HEK293 (cell line): Measurements from ENCODE around the gene PLA2G4D.

ENCODE experiments used
- CTCF ChIA-PET: fragments of 350-600 bp; formaldehyde crosslinking; extraction: SDS; loops from one replicate; lab custom pipeline; 2021; ENCODE audit warnings: antibody characterized with exemption; lab: Yijun Ruan, JAX
- POLR2A ChIA-PET: fragments of 300-600 bp; formaldehyde crosslinking; extraction: SDS; loops from one replicate; lab custom pipeline; 2020; ENCODE audit warnings: antibody characterized with exemption, inconsistent platforms; lab: Yijun Ruan, JAX
- H3K27ac ChIP-seq: fragments of 200-500 bp; sonication (Bioruptor generic); 2 replicates; pipeline ENCODE4 v1.5.1; 2014; ENCODE audit warnings: low read depth, low read length, control low read depth, inconsistent platforms; ENCODE audit errors: extremely low read depth
- H3K36me3 ChIP-seq, 2 experiments: fragments of 200-500 bp in 1 of 2; sonication (Bioruptor generic) in 1 of 2; 1 replicate in 1 of 2; 2 replicates in 1 of 2; pipeline ENCODE4 v1.5.1; 2014 to 2017; ENCODE audit warnings: inconsistent platforms in 2 of 2, low read length in 2 of 2; ENCODE audit not compliant: control insufficient read depth in 2 of 2, insufficient read depth in 1 of 2
- H3K4me1 ChIP-seq: fragments of 200-500 bp; sonication (Bioruptor generic); 2 replicates; pipeline ENCODE4 v1.5.1; 2014; ENCODE audit warnings: mild to moderate bottlenecking, low read length, inconsistent platforms; ENCODE audit not compliant: control insufficient read depth, insufficient read depth
- H3K4me3 ChIP-seq: 2 replicates; pipeline ENCODE4 v1.5.1; 2011; ENCODE audit warnings: low read depth, mild to moderate bottlenecking, control low read depth, low read length, moderate library complexity
- H3K9me3 ChIP-seq: fragments of 200-500 bp; sonication (Bioruptor generic); 2 replicates; pipeline ENCODE4 v1.5.1; 2014; ENCODE audit warnings: low read depth, low read length, inconsistent platforms; ENCODE audit not compliant: control insufficient read depth, insufficient read depth
- EGR2 ChIP-seq: fragments of 450-650 bp; formaldehyde crosslinking; IDR thresholded peaks from 2 replicates; pipeline ENCODE4 v1.5.1; 2016; ENCODE audit warnings: low read depth, missing biosample characterization, missing genetic modification characterization
- GFI1B ChIP-seq: fragments of 450-650 bp; formaldehyde crosslinking; IDR thresholded peaks from 2 replicates; pipeline ENCODE4 v1.5.1; 2016; ENCODE audit warnings: missing biosample characterization, missing genetic modification characterization
- KLF8 ChIP-seq: fragments of 450-650 bp; formaldehyde crosslinking; IDR thresholded peaks from 2 replicates; pipeline ENCODE4 v1.5.1; 2016; ENCODE audit warnings: missing biosample characterization, missing genetic modification characterization
- PRDM1 ChIP-seq: fragments of 450-650 bp; formaldehyde crosslinking; IDR thresholded peaks from 2 replicates; pipeline ENCODE4; 2016; ENCODE audit warnings: missing biosample characterization, missing genetic modification characterization
- SETDB1 ChIP-seq: IDR thresholded peaks from one replicate; pipeline ENCODE4 v1.6.1; 2017; ENCODE audit warnings: mild to moderate bottlenecking, low read length, moderate library complexity, mixed read lengths; ENCODE audit not compliant: insufficient read length
- ZBTB10 ChIP-seq: fragments of 450-650 bp; formaldehyde crosslinking; IDR thresholded peaks from 2 replicates; pipeline ENCODE4 v1.5.1; 2016; ENCODE audit warnings: missing biosample characterization, missing genetic modification characterization
- ZBTB20 ChIP-seq: fragments of 450-650 bp; formaldehyde crosslinking; IDR thresholded peaks from 2 replicates; pipeline ENCODE4 v1.5.1; 2016; ENCODE audit warnings: missing biosample characterization, missing genetic modification characterization
- ZBTB21 ChIP-seq: fragments of 450-650 bp; formaldehyde crosslinking; IDR thresholded peaks from 2 replicates; pipeline ENCODE4 v1.5.1; 2017; ENCODE audit warnings: missing biosample characterization, missing genetic modification characterization
- ZFP37 ChIP-seq: fragments of 450-650 bp; formaldehyde crosslinking; IDR thresholded peaks from 2 replicates; pipeline ENCODE4 v1.5.1; 2016; ENCODE audit warnings: missing biosample characterization, missing genetic modification characterization
- ZNF114 ChIP-seq: fragments of 450-650 bp; formaldehyde crosslinking; IDR thresholded peaks from 2 replicates; pipeline ENCODE4 v1.5.0; 2017; ENCODE audit warnings: missing biosample characterization, missing genetic modification characterization
- ZNF16 ChIP-seq: fragments of 450-650 bp; formaldehyde crosslinking; IDR thresholded peaks from 2 replicates; pipeline ENCODE4 v1.5.1; 2016; ENCODE audit warnings: low read depth, missing biosample characterization, missing genetic modification characterization
- ZNF221 ChIP-seq: fragments of 450-650 bp; formaldehyde crosslinking; IDR thresholded peaks from 2 replicates; pipeline ENCODE4 v1.5.1; 2017; ENCODE audit warnings: missing biosample characterization, missing genetic modification characterization, borderline replicate concordance
- ZNF302 ChIP-seq: fragments of 450-650 bp; formaldehyde crosslinking; IDR thresholded peaks from 2 replicates; pipeline ENCODE4 v1.5.1; 2016; ENCODE audit warnings: missing biosample characterization, missing genetic modification characterization, low read depth
- ZNF311 ChIP-seq: fragments of 450-650 bp; formaldehyde crosslinking; IDR thresholded peaks from 2 replicates; pipeline ENCODE4 v1.5.1; 2017; ENCODE audit warnings: missing biosample characterization, missing genetic modification characterization, borderline replicate concordance
- ZNF426 ChIP-seq: fragments of 450-650 bp; formaldehyde crosslinking; IDR thresholded peaks from 2 replicates; pipeline ENCODE4 v1.5.1; 2017; ENCODE audit warnings: missing biosample characterization, missing genetic modification characterization, mild to moderate bottlenecking, inconsistent platforms, moderate library complexity
- ZNF449 ChIP-seq: fragments of 450-650 bp; formaldehyde crosslinking; IDR thresholded peaks from 2 replicates; pipeline ENCODE4 v1.5.1; 2017; ENCODE audit warnings: missing biosample characterization, mild to moderate bottlenecking, missing genetic modification characterization, moderate library complexity
- ZNF529 ChIP-seq: fragments of 450-650 bp; formaldehyde crosslinking; IDR thresholded peaks from 2 replicates; pipeline ENCODE4 v1.5.1; 2017; ENCODE audit warnings: missing genetic modification characterization, missing biosample characterization; ENCODE audit not compliant: insufficient replicate concordance
- ZNF747 ChIP-seq: fragments of 450-650 bp; formaldehyde crosslinking; IDR thresholded peaks from 2 replicates; pipeline ENCODE4 v1.5.1; 2016; ENCODE audit warnings: missing biosample characterization, missing genetic modification characterization
- ZNF777 ChIP-seq: fragments of 450-650 bp; formaldehyde crosslinking; IDR thresholded peaks from 2 replicates; pipeline ENCODE4 v1.5.1; 2017; ENCODE audit warnings: missing biosample characterization, missing genetic modification characterization, borderline replicate concordance
- ZSCAN16 ChIP-seq: fragments of 450-650 bp; formaldehyde crosslinking; IDR thresholded peaks from 2 replicates; pipeline ENCODE4 v1.5.1; 2016; ENCODE audit warnings: missing biosample characterization, missing genetic modification characterization
- TF ChIP-seq, protein P1 (sequence below): fragments of 450-650 bp; formaldehyde crosslinking; IDR thresholded peaks from 2 replicates; pipeline ENCODE4 v1.5.1; 2016; ENCODE audit warnings: missing biosample characterization, missing genetic modification characterization
- TF ChIP-seq, protein P2 (sequence below): fragments of 450-650 bp; formaldehyde crosslinking; IDR thresholded peaks from 2 replicates; pipeline ENCODE4 v1.5.1; 2016; ENCODE audit warnings: missing biosample characterization, missing genetic modification characterization
- TF ChIP-seq, protein P3 (sequence below): fragments of 450-650 bp; formaldehyde crosslinking; IDR thresholded peaks from 2 replicates; pipeline ENCODE4 v1.5.0; 2017; ENCODE audit warnings: missing biosample characterization, missing genetic modification characterization, borderline replicate concordance

Gene PLA2G4D

DNA sequence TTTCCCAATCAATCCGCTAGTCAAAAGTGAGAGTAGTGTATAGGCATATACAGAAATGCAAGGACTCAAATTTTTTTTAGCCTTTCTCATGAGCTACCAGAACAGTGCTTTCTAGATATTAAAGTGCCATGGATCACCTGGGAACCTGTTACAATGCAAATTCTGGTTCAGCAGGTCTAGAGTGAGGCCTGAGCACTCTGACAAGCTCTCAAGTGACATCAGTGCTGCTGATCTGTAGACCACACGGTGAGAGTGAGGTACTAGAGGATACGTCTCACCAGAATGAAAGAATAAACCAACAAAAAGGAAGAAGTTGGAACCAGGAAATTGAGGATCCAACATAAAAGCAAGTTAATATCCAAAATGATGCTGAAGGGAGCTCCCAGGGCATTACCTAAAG, 16.0 kb upstream of the PLA2G4D start (continued):
- TF ChIP-seq ZNF449 (tag by site-specific recombination) (no peak), ZNF302 (tag by site-specific recombination) (no peak), ZNF747 (no peak), ZNF114 (no peak), ZBTB21 (tag by site-specific recombination) (no peak), ZFP37 (tag by site-specific recombination) (no peak), ZNF221 (tag by site-specific recombination) (no peak), SETDB1 (no peak), ZNF529 (tag by site-specific recombination) (no peak)

- CTCF ChIA-PET, result interaction anchor here (1.9 kb wide), 1 partner anchor 24 kb away, joined by 9 read pairs; no protein-coding TSS in a partner anchor
- H3K27ac ChIP-seq, result no peak overlapping the region
- TF ChIP-seq, protein P1, sequence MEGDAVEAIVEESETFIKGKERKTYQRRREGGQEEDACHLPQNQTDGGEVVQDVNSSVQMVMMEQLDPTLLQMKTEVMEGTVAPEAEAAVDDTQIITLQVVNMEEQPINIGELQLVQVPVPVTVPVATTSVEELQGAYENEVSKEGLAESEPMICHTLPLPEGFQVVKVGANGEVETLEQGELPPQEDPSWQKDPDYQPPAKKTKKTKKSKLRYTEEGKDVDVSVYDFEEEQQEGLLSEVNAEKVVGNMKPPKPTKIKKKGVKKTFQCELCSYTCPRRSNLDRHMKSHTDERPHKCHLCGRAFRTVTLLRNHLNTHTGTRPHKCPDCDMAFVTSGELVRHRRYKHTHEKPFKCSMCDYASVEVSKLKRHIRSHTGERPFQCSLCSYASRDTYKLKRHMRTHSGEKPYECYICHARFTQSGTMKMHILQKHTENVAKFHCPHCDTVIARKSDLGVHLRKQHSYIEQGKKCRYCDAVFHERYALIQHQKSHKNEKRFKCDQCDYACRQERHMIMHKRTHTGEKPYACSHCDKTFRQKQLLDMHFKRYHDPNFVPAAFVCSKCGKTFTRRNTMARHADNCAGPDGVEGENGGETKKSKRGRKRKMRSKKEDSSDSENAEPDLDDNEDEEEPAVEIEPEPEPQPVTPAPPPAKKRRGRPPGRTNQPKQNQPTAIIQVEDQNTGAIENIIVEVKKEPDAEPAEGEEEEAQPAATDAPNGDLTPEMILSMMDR (tag by site-specific recombination), result no peak
- TF ChIP-seq KLF8, result no peak
- no peak for TF ChIP-seq GFI1B (tag by site-specific recombination)
- TF ChIP-seq ZNF777 (tag by site-specific recombination), result no peak
- TF ChIP-seq ZBTB20, result no peak
- no peak for TF ChIP-seq ZNF311
- no peak for TF ChIP-seq ZSCAN16 (tag by site-specific recombination)
- TF ChIP-seq EGR2 (tag by site-specific recombination), result no peak
- TF ChIP-seq, protein P2, sequence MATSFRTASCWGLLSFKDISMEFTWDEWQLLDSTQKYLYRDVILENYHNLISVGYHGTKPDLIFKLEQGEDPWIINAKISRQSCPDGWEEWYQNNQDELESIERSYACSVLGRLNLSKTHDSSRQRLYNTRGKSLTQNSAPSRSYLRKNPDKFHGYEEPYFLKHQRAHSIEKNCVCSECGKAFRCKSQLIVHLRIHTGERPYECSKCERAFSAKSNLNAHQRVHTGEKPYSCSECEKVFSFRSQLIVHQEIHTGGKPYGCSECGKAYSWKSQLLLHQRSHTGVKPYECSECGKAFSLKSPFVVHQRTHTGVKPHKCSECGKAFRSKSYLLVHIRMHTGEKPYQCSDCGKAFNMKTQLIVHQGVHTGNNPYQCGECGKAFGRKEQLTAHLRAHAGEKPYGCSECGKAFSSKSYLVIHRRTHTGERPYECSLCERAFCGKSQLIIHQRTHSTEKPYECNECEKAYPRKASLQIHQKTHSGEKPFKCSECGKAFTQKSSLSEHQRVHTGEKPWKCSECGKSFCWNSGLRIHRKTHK, result no peak
- no peak for TF ChIP-seq ZNF16 (tag by site-specific recombination)
- no peak for TF ChIP-seq ZBTB10 (tag by site-specific recombination)
- TF ChIP-seq PRDM1, result no peak
- TF ChIP-seq, protein P3, sequence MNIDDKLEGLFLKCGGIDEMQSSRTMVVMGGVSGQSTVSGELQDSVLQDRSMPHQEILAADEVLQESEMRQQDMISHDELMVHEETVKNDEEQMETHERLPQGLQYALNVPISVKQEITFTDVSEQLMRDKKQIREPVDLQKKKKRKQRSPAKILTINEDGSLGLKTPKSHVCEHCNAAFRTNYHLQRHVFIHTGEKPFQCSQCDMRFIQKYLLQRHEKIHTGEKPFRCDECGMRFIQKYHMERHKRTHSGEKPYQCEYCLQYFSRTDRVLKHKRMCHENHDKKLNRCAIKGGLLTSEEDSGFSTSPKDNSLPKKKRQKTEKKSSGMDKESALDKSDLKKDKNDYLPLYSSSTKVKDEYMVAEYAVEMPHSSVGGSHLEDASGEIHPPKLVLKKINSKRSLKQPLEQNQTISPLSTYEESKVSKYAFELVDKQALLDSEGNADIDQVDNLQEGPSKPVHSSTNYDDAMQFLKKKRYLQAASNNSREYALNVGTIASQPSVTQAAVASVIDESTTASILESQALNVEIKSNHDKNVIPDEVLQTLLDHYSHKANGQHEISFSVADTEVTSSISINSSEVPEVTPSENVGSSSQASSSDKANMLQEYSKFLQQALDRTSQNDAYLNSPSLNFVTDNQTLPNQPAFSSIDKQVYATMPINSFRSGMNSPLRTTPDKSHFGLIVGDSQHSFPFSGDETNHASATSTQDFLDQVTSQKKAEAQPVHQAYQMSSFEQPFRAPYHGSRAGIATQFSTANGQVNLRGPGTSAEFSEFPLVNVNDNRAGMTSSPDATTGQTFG (tag by site-specific recombination), result no peak
- no peak for TF ChIP-seq ZNF426
These were observed 14.4 kb upstream of the PLA2G4D start for GRCh38 chr15:42108806-42109205.

More at GRCh38 chr15:42108806-42109205, 14.4 kb upstream of the PLA2G4D start:
- Histone ChIP-seq H3K4me3 (no peak overlapping the region), H3K4me1 (no peaks in the 10 kb centered on the region), H3K36me3 (no peaks in the 10 kb centered on the region), H3K9me3 (no peaks in the 10 kb centered on the region)
- POLR2A ChIA-PET, result no interaction called here
